Mesothelial cell of epicardium (in vitro differentiated cells): ENCODE results near the gene PSTPIP2. TPM values are rescaled to one million over a fixed set of nuclear protein-coding genes. Genes with fewer than 3 reads are reported as not detected.

Experiments used
- DNase-seq, 2 experiments: peaks; one replicate each; pipeline ENCODE4 v3.0.0; 2021; ENCODE audit warnings: low spot score in 2 of 2; ENCODE audit not compliant: unreplicated experiment in 2 of 2
- H3K27ac Mint-ChIP-seq: 2 replicates; pipeline ENCODE4 v1.8.0; 2021; ENCODE audit warnings: mixed read lengths
- H3K27me3 Mint-ChIP-seq: 2 replicates; pipeline ENCODE4 v1.8.0; 2021; ENCODE audit warnings: low read depth, mixed read lengths
- H3K36me3 Mint-ChIP-seq: 2 replicates; pipeline ENCODE4 v1.8.0; 2021; ENCODE audit warnings: mixed read lengths
- H3K4me1 Mint-ChIP-seq: 2 replicates; pipeline ENCODE4 v1.8.0; 2021; ENCODE audit warnings: mixed read lengths
- H3K4me3 Mint-ChIP-seq: 2 replicates; pipeline ENCODE4 v1.8.0; 2021; ENCODE audit warnings: mild to moderate bottlenecking, moderate library complexity, mixed read lengths
- H3K9me3 Mint-ChIP-seq: 2 replicates; pipeline ENCODE4 v1.8.0; 2021; ENCODE audit warnings: mixed read lengths
- CTCF ChIP-seq: fragments of 200-600 bp; sonication (generic); IDR thresholded peaks from one replicate; pipeline ENCODE4 v1.5.0; 2021; ENCODE audit warnings: antibody characterized with exemption; ENCODE audit not compliant: unreplicated experiment
- total RNA-seq: library from RNA; stranded (reverse); gene quantifications from 3 replicates; pipeline ENCODE4 v1.2.1, GENCODE V29; 2021

PSTPIP2 gene
- total RNA-seq, 1 donor from 2014 or later = 10.6 TPM

GRCh38 chr18:46028536-46028891, 43.5 kb downstream of the PSTPIP2 start:
- peaks cover 11% of the 10 kb centered on the region for H3K36me3 Mint-ChIP-seq
- peaks cover 13% of the 10 kb centered on the region for H3K9me3 Mint-ChIP-seq

GRCh38 chr18:46019936-46020335, 52.1 kb downstream of the PSTPIP2 start:
- Mint-ChIP-seq H3K9me3 (peaks cover 16% of the 10 kb centered on the region), H3K36me3 (peaks cover 12% of the 10 kb centered on the region), H3K27me3 (no peaks in the 10 kb centered on the region), H3K27ac (no peak overlapping the region), H3K4me3 (no peak overlapping the region), H3K4me1 (no peaks in the 10 kb centered on the region)
- no peak for DNase-seq
- no peak for TF ChIP-seq CTCF

More at GRCh38 chr18:46028536-46028891, 43.5 kb downstream of the PSTPIP2 start:
- no peak for TF ChIP-seq CTCF
- Mint-ChIP-seq H3K4me1 (peaks cover 5% of the 10 kb centered on the region), H3K27me3 (peaks cover 16% of the 10 kb centered on the region), H3K4me3 (peak overlapping the region; percentile 71), H3K27ac (no peak overlapping the region)
- DNase-seq = no peak

- Mint-ChIP-seq H3K9me3 (peaks cover 14% of the 10 kb centered on the region), H3K27ac (no peak overlapping the region), H3K4me1 (no peaks in the 10 kb centered on the region), H3K36me3 (peaks cover 11% of the 10 kb centered on the region), H3K27me3 (no peaks in the 10 kb centered on the region), H3K4me3 (no peak overlapping the region)
- DNase-seq = no peak
- no peak for TF ChIP-seq CTCF
Observed at GRCh38 chr18:46013484-46014189, 58.4 kb downstream of the PSTPIP2 start.

- H3K36me3 Mint-ChIP-seq = peaks cover 12% of the 10 kb centered on the region
- no peak for DNase-seq
- no peak overlapping the region for H3K4me3 Mint-ChIP-seq
- H3K27ac Mint-ChIP-seq = no peak overlapping the region
- no peaks in the 10 kb centered on the region for H3K9me3 Mint-ChIP-seq
- no peak for TF ChIP-seq CTCF
- H3K27me3 Mint-ChIP-seq = no peaks in the 10 kb centered on the region
- H3K4me1 Mint-ChIP-seq = no peaks in the 10 kb centered on the region
Observed at GRCh38 chr18:46010676-46011075, 61.4 kb downstream of the PSTPIP2 start.

- TF ChIP-seq CTCF = no peak
- Mint-ChIP-seq H3K4me3 (no peak overlapping the region), H3K27ac (no peak overlapping the region), H3K27me3 (no peaks in the 10 kb centered on the region), H3K9me3 (no peaks in the 10 kb centered on the region), H3K36me3 (peaks cover 12% of the 10 kb centered on the region), H3K4me1 (no peaks in the 10 kb centered on the region)
- DNase-seq = no peak
Observed at GRCh38 chr18:46010050-46010449, 62.0 kb downstream of the PSTPIP2 start.
